Measurements from ENCODE around the gene XPC.
"Not testable (repeated sequence)": the region's sequence is repeated elsewhere in the genome, so short reads cannot be mapped to it uniquely, and the experiment has no call there.

Gene XPC

GRCh38 chr3:14117468-14118399 lies 60.7 kb downstream of the XPC start:
- no peak for DNase-seq

- no peak for DNase-seq
Measured at GRCh38 chr3:14113965-14114635, 64.3 kb downstream of the XPC start.

- no peak for DNase-seq
Measured at GRCh38 chr3:14110699-14111098, 67.7 kb downstream of the XPC start.

- not testable (repeated sequence) for DNase-seq
Measured at GRCh38 chr3:14109821-14110220, 68.6 kb downstream of the XPC start.

GRCh38 chr3:14097616-14098391 lies 80.6 kb downstream of the XPC start:
- no peak for DNase-seq

- DNase-seq, result no peak
Measured at GRCh38 chr3:14096742-14097141, 81.7 kb downstream of the XPC start.
